HG03354 (cell line): ENCODE data around the gene SSH2.
"Not testable (repeated sequence)": the region's sequence is repeated elsewhere in the genome, so short reads cannot be mapped to it uniquely, and the experiment has no call there.

Experiments
- ATAC-seq: cut with Tn5 transposase; IDR thresholded peaks from one replicate; pipeline ENCODE4 v1.9.1; 2021; ENCODE audit warnings: mild to moderate bottlenecking; ENCODE audit not compliant: unreplicated experiment, poor library complexity, severe bottlenecking

SSH2 gene

DNA sequence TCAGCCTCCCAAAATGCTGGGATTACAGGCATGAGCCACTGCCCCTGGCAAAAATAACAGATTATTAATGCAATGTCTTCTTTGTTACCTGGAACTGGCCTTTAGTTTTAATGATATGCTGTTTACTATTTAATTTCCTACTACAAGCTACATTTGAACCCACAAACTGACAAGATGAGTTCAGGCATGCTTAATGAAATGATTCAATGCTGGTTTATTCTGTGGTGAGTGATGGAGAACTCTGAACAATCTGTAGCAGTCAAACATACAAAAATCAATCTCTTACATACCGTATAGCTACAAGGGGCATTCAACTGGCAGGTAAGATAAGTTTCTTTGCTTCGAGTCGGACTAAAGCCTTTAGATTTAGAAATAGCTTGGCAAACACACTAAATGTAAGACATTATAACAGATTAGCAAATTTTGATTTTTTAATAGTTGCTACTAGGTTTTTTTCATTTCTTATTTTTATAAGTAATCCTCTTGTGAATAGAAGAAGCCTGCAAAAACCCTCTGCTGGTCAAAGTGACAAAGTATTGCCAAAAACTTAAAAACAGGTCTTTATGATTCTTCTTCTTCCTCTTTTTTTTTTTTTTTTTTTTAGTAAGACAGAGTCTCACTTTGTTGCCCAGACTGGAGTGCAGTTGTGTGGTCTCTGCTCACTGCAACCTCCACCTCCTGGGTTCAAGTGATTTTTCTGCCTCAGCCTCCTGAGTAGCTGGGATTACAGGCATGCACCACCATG is 138.5 kb downstream of the SSH2 start:
- no peak for ATAC-seq

DNA sequence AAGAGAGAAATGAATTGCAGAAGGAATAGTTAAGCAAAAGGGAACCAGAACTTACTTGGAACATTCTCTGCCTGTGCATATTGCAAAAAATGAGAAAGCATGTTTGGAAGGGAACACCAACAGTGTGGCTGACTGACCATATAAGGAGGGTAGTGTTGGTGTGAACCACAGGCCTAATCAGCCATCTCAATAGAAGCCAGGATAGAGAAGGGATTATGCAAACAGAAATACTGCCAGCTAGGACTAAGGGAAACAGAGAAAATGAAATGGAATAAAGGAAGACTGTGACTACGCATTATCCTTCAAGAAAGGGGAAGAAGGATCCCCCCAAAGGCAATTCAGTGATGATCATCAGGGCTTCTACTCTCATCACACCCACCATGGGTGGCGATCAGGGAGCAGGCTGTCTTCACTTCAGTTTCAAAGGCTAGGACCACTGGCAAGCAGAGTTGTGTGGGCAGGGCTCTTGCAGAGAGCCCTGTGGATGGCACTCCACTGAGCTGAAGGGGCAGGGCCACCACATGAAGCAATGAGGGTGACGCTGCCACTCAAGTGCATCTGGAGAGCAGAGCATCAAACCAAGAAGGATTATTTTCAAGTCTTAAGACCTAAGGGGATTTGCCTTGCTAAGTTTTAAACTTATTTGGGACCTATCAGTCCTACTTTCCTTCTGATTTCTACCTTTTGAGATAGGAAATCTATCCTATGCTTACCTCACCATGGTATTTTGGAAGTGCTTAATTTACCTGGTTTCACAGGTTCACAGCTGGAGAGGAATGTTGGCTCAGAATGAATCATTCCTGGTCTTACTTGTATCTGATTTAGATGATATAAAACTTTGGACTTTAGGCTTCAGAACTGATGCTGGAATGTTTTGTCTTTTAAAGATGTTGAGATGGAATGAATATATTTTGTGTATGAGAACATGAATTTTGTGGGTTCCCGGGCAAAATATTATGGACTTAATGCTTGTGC is 140.5 kb downstream of the SSH2 start:
- ATAC-seq = no peak

DNA sequence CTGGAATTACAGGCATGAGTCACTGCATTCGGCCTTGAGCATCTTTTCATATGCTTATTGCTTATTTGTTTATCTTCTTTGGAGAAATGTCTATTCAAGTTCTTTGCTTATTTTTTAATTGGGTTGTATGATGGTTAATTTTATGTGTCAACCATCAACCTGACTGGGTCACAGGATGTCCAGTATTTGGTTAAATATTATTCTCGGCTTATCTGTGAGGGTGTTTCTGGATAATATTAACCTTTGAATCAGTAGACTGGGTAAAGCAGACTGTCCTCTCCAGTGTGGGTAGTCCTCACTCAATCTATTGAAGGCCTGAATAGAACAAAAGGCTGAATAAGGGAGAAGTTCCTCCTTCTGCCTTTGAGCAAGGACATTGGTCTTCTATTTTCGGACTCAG is 142.0 kb downstream of the SSH2 start:
- no peak for ATAC-seq

DNA sequence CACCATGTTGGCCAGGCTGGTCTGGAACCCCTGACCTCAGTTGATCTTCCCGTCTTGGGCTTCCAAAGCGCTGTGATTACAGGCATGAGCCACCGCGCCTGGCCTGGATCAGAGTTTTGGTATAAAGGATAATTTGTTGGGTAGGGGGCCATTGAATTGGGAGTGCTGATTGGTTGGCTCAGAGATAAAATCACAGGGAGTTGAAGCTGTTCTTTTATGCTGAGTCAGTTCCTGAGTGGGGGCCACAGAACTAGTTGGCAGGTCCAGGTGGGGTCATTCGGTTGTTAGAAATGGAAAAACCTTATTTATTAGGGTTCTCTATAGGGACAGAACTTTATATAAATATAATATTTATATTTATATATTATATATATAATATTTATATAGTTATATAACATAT is 147.1 kb downstream of the SSH2 start:
- ATAC-seq = no peak

DNA sequence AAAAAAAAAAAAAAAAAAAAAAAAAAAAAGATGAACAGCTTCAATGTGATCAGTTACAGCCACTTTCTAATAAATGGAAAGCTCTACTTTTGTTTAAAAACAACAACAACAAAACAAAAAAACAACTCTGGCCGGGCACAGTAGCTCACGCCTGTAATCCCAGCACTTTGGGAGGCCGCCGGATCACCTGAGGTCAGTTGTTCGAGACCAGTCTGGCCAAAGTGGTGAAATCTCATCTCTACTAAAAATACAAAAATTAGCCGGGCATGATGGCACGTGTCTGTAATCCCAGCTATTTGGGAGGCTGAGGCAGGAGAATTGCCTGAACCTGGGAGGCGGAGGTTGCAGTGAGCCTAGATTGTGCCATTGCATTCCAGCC is 150.2 kb downstream of the SSH2 start:
- ATAC-seq = not testable (repeated sequence)

DNA sequence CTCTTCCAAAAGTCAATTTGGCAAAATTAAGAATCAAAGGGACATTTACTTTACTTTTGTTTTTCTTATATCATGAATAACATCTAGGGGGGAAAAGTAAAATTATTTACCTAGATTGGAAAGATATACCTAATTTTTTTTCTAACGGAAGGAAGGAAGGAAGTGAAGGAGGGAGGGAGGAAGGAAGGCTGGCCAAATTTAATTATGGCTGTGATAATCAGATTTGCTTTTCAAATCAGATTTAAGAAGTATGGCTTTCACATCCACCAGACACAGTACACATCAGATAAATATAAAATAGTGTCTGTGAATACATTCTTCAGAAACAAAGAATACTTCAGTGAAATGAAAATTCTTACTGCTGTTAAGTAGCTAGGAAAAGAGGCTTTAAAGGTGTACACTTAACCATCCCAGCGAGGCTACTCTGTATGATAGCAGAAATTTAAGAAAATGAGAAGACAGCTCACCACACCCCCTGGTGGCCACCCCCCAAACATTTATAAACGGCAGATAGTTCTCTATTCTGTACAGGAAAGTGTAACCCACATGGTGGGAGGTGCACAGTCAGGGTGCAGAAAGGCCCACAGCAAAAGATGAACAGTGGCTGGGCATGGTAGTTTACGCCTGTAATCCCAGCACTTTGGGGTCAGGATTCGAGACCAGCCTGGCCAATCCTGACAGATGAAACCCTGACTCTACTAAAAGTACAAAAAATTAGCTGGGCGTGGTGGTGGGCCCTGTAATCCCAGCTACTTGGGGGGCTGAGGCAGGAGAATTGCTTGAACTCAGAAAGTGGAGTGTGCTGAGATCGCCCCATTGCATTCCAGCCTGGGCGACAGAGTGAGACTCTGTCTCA is 150.8 kb downstream of the SSH2 start:
- ATAC-seq = peak; percentile 60

DNA sequence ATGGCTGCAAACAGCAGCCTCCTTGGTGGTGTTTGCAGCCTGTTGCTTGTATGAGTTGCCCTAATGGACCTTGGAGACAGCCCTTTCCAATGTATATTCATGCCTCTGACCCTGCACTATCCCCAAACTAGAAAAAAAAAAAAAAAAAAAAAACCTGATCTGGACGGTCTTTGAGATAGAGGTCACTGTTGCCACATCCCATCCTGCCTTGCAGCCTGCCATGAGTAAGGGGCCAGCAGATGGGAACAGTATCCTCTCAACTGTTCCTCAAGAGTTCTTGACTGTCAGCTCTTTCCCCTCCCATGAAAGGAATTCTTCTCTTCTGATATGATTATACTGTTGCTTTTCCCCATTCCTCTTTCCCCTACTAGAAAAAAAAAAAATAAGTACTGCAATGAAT is 152.4 kb downstream of the SSH2 start:
- no peak for ATAC-seq

DNA sequence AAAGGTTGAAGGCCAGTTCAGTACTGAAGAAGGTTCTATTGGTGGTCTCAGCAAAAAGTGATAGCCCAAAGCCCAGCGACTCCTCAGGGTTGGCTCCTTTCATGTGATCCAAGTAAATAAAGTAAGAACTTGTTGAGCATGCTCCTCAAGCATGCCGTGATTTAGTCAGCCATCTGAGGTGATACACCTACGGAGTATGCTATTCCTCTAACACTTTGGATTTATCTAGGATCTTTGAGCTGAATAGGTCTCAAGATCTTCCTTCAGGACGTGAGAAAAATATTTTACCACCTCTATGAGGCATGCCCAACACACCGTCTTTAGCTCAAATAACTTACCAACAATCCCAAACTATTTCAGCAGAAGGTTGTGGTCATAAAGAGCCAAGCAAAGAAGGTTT is 154.0 kb downstream of the SSH2 start:
- no peak for ATAC-seq

DNA sequence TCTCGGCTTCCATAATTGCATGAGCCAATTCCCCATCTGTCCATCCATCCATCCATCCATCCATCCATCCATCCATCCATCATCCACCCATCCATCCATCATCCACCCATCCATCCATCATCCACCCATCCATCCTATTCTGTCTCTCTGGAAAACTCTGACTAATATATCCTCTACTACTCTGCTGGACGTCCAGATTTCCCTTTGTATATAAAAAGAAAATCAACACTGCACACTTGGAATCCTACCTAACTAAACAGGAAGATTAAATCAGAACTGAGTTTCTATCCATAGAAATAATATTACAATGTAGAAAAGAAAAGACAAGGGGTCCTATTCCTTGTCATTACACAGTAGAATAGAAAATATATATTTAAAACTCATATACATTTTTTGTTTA is 157.0 kb downstream of the SSH2 start:
- ATAC-seq = no peak

DNA sequence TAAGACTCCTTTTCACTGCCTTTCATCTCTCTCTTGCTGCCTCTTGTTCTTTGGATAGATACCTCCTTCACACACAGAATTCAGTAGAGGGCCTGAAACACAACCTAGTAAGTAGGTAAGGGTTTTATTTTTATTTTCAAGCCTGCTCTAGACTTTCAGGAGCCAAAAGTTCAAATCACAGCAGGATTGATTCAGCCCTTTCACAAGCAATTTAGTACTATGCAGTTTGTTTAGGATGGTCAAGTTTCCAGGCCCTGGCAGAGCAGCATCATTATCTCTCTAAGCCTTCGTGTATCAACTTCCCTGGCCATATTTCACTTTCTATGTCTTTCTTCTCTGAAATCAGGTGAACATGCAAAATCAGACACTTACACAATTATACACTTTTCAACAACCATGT is 158.5 kb downstream of the SSH2 start:
- no peak for ATAC-seq

DNA sequence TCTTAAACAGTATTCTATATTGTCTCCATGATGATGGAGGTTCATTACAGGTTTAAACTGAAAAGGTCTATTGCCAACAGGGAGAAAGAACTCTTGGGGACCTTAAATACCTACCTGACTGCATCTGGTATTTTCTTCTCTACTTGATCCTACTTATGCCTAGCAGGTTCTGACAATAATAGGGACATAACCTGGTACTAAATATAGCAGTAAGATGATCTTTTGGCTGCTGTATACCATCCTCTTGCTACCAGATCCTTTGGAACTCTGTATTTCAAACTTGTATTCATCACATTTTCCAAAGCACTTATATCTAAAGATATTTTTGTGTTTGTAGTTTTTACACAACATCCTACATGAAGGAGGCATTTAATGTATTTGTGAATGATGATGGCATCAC is 160.8 kb downstream of the SSH2 start:
- ATAC-seq = no peak

DNA sequence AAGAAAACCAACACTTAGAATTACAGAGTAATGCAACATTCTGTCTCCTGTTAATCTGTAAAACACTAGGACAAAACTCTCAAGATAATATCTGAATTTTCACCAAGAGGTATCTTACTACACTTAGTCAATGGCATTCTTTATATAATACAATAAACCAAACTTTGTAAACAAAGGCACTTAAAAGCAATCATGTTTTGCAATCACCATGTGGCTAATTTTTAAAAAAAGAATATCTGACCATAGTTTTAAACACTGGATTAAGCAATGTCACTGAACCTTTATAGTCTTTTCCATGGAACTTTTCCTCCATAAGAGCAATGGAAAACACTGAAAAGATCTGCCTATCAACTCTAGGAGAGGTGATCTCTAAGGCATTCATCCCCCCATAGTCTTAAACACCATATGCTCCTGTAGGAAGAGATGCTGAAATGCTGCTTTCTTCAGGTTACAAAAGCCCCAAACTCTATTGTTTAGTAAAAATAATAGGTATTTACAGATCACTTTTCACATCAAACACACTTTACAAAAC is 163.2 kb downstream of the SSH2 start:
- no peak for ATAC-seq

DNA sequence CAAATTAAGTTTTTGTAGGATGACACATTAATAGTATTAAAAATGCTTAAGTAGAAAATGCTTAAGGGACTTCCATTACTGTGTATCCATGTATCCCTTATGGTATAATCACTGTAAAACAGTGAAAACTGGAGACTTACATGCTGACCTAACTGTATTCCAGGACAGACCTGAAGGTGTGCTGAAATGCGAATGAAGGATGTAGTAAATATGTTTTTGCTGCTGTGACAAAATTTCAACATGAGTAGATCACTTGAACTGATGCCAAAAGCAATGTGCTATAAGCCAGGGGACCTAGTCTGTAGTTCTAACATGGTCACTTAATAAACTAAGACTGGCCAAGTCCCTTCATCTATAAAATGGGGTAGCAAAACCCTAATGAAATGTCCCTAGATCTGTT is 165.3 kb downstream of the SSH2 start:
- no peak for ATAC-seq

DNA sequence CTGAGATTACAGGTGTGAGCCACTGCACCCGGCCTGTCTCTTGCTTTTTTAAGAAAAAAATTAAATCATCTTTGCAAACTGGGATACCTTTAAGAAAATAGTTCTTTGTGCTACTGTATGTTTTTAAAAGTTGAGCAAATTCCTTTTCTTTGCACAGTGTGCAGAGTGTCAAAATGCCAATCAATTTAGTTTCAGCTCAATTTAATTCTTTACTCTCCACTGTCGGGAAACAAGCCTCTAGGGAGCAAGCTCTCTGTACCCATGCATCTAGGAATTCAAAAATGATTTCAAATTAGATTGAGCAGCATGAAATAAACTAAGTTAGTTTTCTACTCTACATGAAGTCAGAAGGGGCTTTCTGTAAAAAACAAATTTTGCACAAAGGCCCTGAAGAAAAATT is 165.8 kb downstream of the SSH2 start:
- no peak for ATAC-seq

DNA sequence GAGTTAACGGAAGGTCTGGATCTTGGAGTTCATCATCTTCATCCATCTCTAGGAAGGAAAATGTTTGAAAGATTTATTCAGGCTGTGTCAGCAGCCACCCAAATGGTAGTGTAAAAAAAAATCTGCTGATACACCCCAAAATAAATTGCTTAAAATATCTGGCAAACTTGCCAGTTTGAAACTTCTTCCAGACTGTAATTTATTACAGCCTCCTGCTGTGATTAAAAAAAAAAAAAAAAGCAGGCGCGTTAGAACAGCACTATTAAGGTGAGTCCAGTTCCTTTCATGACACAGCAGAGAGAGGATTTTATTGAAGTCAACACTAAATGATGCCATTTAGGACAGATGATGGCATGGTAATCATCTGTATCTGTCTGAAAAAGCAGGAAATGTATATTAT is 166.8 kb downstream of the SSH2 start:
- no peak for ATAC-seq

DNA sequence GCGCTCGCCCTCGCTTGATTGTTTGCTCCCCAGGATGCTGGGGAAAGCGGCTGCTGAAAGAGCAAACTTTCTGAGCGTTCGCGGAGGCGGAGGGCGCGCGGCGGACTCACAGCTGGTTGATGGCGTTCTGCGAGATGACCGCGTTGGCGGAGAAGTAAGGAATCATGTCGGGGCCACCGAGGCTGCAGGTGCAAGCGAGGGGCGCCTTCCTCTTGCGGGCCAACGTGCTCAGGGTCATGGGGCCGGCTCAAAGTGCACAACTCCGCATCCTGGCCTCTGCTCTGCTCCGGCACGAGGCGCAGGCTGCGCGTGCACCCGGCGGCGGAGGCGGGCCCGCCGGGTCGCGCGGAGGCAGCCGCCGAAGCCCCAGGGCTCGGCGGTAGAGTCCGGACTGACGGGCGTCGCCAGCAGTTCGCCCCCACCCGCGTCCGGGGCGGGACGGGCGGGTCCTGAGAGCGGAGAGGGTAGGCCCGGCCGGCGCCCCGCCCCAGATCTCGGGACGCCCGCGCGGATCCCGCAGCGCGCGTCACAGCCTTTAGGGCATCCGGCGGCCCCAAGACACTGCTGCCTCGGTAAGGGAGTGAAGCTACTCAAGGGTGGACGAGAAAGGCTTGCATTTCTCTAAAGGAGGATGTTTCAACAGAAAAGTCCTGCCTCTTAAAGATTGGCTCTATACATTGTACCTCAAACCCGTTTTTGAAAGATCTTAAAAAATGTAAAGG is 168.8 kb downstream of the SSH2 start:
- peak; percentile 80 for ATAC-seq

DNA sequence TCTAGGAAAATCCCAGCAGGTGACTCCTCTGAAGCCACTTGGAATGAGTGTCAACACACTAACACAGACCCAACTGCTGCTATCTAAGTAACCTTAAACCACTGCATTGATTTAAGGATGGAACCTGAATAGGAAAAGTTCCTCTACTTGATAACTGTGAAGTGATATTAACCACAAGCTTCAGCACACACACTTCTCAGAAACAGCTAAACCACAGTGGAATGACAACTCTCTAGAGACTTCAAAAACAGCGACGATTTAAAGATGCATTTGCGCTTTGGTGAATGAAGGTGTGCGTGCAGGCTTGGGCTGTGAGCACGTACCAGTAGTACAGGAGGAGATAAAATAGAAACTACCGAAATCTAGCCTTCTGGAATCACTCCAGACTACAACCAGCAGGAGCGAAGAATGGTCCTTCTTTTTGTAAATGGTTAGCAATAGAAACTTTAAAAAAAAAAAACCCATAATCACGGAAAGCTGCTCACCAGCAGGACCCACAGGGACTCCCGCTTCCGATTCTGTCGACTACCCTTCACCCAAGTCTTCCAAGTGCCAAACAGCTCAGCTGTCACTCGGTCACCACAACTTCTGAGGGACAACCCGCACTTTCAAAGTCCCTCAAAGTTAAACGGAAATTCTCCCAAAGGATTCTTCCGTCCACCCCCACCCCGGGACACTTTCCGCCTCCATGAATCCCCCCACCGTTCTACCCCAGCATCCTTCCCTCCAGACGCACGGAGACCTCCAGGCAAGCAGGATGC is 169.6 kb downstream of the SSH2 start:
- peak; percentile 34 for ATAC-seq

DNA sequence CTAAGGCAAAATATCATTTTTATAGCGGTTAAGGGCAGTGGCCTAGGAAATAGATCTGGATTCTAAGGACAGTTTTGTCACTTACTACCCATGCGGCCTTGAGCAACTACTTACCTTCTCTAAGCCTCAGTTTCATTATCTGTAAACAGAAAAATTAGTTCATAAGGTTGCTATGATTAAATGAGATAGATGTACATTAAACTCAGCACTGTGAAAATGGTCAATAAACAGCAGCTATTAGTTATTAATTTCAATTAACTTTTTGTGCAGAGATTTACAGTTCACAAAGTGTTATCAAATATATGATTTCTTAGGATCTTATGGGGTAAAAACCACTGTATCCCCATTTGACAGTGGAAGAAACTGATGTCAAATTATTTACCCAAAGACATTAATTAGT is 171.8 kb downstream of the SSH2 start:
- ATAC-seq = no peak

DNA sequence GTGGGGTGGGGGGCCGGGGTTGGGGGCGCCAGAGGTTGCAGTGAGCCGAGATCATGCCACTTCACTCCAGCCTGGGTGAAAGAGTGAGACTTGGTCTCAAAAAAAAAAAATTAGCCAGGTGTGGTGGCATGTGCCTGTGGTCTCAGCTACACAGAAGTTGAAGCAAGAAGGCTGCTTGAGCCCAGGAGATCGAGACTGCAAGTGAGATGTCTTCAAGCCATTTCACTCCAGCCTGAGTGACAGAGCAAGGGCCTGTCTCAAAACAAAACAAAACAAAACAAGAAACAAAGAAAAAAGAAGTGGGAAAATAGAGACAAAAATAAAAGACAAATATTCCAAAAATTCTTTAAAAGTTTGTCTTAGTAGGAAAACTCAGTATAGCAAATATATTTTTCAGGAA is 172.2 kb downstream of the SSH2 start:
- no peak for ATAC-seq
